IMR-90 (cell line): Measurements from ENCODE around the gene RSPH10B2.
"Not testable (repeated sequence)": the region's sequence is repeated elsewhere in the genome, so short reads cannot be mapped to it uniquely, and the experiment has no call there.

Experiments
- POLR2A ChIP-seq: IDR thresholded peaks from 2 replicates; pipeline ENCODE4 v1.6.1; 2012; ENCODE audit warnings: mild to moderate bottlenecking, low read depth, low read length
- RAD21 ChIP-seq: IDR thresholded peaks from 2 replicates; pipeline ENCODE4 v1.6.1; 2012; ENCODE audit warnings: low read length, improper control_type of control experiment
- TF ChIP-seq, protein P1 (sequence below): conservative IDR thresholded peaks from 2 replicates; pipeline ENCODE4 v1.5.1; 2012; ENCODE audit warnings: mild to moderate bottlenecking, low read depth, low read length, improper control_type of control experiment

DNA sequence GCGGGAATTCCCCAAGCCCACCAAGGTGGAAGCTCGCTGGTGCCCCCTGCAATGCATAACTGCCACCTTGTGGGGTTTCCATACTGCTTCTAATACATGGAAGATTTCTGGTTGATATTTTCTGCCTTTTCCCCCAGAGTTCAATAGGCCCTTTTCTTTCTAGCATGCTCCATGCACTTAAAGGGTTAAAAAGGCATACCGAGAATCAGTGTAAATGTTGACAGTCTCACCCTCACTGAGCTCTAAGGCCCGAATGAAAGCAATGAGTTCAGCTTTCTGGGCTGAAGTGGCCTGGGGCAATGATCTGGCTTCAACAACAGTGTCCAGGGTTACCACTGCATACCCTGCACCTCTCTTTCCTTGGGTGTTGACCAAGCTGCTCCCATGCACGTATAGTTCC, 89.2 kb downstream of the RSPH10B2 start:
- not testable (repeated sequence) for TF ChIP-seq POLR2A, RAD21
- TF ChIP-seq, protein P1, sequence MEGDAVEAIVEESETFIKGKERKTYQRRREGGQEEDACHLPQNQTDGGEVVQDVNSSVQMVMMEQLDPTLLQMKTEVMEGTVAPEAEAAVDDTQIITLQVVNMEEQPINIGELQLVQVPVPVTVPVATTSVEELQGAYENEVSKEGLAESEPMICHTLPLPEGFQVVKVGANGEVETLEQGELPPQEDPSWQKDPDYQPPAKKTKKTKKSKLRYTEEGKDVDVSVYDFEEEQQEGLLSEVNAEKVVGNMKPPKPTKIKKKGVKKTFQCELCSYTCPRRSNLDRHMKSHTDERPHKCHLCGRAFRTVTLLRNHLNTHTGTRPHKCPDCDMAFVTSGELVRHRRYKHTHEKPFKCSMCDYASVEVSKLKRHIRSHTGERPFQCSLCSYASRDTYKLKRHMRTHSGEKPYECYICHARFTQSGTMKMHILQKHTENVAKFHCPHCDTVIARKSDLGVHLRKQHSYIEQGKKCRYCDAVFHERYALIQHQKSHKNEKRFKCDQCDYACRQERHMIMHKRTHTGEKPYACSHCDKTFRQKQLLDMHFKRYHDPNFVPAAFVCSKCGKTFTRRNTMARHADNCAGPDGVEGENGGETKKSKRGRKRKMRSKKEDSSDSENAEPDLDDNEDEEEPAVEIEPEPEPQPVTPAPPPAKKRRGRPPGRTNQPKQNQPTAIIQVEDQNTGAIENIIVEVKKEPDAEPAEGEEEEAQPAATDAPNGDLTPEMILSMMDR: not testable (repeated sequence)
